ENCODE results near the gene DNER.
"Not testable (repeated sequence)": the region's sequence is repeated elsewhere in the genome, so short reads cannot be mapped to it uniquely, and the experiment has no call there.

DNER gene

DNA sequence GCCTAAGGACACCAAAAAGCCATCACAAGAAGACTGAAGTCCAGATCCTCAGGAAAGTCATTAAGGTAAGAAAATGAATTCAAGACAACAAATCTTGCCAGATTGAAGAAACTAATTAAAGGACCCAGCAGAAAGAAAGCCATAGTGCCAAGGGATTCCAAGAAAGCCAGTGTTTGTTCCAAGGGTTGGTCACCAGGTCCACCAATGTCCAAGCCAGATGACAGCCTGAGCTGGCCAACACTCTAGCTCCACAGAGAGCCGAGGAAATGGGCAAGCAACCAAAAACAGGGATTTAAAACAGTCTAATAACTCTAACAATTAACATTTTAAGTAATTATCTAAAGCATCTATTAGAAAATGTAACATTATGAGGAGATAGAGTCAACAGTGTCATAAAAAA is 49.2 kb downstream of the DNER start:
- DNase-seq: no peak

DNA sequence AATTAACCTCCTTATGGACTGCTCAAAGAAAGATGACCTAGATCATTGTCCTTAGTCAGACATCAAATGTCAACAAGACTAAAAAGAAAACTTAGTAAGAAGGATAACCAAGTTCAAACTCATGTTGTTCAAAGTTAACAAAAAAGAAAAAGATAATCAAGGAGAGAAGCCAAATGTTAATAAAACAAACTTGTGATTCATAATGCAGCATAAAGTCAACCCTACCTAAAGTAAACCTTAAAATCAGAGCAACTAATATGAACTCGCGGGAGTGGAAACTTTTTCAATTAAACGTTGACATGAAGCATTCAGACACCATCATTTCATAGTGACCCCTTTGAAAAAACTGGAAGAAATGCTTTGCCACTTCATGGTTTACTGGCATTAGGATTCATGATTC is 52.9 kb downstream of the DNER start:
- DNase-seq: no peak

DNA sequence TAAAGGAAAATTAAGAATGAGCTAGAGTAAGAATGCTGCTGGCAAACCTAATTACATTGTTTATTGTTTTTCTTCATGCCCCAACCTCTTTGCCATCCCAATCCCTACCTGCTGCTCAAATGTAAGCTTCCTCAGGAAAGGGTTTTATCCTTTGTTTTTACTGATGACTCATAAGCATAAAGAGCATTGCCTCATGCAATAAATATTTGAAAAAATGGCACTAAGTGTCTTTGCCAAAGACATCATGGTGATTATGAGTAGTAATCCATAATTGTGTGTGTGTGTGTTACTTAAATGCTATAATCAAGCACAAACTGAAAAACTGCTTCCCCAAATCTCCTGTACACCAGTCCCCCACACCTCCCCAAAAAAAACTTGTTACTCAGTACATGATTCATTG is 53.4 kb downstream of the DNER start:
- DNase-seq: no peak

DNA sequence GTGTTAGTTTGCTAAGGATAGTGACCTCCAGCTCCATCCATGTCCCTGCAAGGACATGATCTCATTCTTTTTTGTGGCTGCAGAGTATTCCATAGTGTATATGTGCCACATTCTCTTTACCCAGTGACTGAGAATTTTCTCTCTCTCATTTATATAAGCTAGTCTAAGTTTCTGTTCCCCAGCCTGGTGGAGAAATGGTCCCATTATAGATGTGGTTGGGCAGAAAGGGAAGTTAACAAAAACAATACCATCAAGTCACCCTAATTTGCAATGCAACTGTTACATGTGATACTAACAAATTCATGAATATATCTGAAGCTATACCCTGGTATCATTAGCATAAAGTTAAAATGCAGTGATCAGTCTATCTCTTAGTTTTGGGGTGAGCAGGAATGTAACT is 54.0 kb downstream of the DNER start:
- no peak for DNase-seq

DNA sequence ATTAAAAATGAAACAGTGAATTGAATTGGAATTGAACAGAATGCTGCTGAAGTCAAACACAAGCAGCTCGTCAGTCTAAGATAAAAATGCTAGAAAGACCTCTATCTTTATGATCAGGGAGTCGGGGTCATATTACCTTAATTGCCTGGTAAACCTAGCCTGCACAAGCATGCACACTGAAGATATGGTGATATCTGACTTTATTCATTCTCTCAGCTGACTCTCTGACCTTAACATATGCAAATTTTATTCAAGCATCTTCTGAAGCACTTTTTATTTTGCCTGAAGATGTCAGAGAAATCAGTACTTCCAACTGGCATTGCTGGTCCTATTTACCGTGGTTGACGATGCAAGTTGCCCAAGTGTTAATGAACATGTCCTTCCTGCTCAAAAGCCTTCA is 56.4 kb downstream of the DNER start:
- DNase-seq: no peak

DNA sequence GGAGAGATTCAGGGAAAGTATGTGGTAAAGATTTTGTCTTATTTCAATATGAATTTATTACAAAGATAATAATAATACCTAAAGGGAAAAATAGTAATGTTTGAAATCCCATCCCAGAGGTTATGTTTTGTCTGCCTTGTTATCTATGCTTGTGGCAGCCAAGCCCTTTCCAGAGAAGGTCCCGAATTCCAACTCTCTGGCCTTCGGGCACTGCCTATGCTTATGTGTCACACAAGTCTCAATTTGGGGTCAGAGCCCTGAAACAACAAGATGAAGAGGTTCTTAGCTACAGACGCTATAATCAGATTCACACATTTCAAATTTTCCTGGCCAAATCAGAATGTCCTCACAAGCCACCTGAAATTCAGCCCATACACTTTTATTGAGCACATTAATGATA is 59.9 kb downstream of the DNER start:
- no peak for DNase-seq

DNA sequence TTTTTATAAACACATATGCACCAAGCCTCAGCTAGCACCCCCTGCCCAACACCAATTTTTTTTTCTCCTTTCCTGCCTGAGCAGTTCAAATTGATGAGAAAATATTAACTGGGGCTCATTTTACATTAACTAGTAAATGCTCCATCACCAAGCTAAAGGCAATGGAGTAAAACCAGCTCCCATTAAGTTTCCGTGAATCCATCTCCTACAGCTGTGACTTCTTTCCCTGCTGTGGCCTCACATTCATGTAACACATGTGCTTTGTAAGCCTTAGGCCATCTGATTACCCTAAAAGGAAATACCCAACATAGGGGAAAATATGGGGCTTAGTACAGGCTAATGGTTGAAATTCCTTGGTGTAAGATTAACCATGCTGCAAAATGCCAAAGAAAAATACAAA is 60.8 kb downstream of the DNER start:
- no peak for DNase-seq

DNA sequence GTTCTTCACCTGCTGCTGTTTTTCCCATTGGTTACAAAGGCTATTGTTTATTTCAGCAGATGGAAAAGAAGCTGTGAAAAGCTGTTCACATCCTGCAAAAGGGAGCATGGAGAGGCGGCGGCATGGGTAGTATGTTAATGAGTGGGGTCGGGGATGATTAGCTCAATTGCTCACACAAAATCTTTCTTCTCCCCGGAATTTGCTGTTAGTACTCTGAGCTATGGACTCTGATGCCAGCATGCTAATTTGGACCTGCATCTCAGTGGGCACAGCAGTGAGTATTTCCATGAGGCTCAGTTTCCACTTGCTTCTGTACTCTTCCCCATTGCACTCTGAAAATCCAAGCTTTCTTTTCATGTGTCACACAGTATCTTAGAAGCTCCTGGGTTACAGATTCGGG is 61.6 kb downstream of the DNER start:
- no peak for DNase-seq

DNA sequence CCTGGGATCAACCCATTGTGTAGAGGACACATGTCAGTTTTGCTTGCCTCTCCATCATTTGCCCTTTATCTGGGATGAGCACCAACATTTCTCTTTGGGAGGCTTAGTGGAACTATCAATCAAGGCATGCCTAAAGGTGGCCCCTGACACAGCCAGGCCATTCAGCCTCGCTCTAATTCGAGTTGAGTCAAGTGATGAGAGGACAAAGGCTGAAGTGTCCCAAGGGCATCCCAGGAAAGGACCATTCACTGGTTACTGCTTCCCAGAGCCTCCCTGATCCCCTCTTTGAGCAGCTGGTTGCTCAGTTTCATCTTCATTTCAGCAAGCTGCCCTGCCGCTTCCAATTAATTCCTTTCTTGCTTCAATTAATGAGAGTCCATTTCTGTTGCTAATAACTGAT is 63.5 kb downstream of the DNER start:
- no peak for DNase-seq

DNA sequence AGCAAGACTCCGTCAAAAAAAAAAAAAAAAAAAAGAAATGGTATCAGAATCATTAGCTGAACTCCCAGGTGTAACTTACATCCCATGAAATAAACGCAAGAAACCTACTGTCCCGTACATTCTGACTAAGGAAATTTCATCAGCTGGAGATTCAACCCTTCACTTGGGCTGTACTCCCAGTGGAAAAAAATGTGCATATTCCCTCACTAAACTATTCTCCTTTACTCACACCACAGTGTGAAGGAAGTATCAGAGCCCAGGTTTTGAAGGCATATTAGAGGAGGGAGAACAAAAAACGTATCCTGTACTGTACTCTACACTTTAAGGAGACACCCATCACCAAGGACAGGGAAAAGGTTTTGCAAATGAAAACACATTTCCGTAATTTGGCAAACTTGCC is 64.3 kb downstream of the DNER start:
- no peak for DNase-seq

DNA sequence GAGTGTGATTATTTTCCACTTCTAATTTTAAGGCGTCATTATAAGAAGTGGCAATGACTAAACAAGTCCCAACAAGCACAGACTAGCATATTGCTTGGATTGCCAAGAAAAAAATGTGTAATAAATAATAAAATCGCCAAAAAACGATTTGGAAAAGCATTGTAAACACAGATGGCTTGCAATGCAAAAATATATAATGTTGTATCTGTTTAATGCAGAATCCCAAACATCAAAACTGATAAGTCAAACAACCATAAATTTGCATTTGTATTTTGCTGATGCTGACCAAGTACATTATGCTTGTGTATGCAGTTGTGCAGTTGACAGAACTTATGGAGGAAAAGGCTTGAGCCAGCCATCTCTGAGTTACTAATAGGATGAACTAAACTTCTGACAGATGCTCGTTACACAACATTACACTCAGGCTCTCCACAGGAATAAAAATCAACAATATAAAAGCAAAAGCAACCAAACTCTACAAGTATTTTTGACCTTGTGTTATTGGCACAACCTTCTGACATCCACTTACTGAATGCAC is 68.1 kb downstream of the DNER start:
- DNase-seq: no peak

DNA sequence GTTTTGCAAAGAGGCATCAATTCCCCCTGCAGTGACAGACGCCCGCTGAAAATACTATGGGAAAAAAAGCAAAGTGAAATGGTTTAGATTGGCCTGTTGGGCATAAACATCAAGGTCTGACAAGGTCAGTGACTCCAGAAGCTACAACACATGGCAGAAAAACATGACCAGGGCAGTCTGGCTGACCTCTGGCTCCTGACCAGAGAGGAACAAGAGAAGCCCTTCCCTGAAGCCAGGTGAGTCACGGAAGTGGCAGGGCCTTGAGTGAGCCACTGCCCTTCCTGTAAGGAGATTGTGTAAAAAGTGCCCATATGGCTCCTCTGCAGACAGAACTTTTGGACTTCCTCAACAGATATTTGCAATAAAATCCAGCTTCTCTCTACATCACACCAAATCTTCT is 72.0 kb downstream of the DNER start:
- no peak for DNase-seq

DNA sequence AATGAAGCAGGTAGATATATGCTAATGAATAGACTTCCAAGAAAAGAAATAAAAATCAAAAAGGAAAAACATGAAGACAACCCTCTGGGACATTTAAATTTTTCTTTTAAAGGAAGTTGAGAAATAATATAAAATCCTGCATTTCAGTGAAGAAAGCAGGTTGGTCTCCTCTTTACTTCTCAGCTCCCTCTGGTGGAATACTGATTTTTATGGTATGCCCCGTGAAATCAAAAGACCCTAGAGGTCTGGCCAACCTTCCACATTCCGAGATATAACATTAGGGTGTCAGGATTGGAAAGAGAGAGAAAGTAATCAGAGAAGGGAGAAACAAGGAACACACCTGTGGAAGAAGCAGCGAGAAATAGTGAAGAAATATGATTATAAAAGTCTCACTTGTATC is 72.7 kb downstream of the DNER start:
- no peak for DNase-seq

DNA sequence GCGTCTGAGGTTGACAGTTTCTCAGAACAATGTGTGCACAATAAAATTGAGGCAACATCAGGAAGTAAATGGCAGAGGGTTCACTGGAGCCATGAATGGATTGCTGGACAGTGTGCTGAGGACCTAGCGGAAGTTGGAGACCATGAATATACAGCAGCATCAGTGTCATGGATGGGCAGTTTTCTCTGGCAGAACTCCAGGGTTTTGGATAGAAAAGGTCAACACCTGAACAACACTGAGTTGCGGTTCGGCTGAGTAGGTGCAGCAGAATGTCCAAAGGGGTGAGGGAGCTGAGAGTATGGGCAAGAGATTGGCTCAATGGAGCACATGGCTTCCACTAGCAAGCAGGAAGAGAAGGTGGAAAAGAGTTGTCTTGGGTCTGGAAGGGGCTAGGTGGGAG is 73.7 kb downstream of the DNER start:
- DNase-seq: no peak

DNA sequence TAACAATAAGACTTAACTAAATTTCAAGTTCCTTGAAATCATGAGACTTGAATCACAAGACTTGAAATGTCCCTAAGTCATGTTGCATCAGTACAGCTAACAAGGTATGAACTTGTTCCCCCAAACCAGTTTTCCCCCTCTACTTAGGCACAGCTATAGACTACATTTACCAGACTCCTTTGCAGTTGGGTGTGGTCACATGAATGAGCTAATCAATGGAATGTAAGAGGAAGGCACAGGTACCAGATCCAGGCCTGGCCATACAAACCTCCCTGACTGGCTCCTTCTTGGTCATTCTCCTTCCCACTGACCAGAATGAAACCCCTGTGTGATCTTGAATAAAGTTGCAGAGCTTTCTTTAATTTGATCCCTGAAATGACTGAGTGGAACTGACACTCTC is 77.8 kb downstream of the DNER start:
- DNase-seq: no peak

DNA sequence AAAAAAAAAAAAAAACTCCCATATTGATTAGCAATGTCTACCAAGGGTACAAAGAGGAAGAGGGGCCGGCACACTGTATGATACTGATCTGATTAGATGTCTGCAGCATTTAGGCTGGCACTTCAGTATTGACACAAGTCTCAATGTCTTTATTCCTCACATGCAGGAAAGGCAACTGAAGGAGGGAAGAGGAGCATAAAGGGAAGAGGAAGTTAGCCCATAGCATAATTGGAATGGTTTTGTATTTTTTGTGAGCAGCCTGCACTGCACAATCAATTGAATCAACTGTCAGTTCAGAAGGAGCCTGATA is 79.0 kb downstream of the DNER start:
- no peak for DNase-seq

DNA sequence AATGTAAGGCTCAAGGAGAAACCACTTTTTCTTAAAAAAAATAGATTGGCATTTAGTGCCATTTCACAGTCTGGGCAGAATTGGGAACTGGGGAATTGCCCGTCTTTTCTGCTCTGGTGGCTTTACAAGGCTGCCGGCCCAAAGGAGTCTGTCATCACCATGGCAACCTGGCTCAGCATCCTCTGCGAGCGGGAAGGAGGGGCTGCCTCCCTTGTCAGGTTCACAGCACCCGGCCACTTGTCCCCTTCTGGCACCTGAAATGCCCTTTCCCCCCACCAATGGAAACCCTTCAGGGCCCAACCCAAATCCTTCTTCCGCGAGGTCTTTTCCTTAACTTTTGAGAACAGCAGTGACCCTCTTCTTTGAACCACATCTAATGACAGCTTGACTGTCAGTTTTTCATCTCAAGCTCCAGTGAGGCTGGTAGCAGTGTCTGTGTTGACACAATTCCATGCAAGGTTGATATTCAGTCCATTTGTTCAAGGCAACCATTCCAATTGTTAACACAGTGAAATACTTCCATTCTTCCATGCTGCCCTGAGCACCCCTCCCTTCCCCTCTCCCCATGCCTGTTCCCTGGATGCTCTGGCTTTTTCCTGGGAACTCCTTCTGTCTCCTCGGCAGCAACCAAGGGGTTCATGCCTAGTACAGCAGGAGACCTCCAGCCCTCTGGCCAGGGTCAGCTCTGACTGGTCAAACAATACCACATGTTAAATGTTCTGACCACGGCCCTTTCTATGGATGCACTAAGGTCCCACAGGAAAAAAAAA is 79.6 kb downstream of the DNER start:
- no peak for DNase-seq

DNA sequence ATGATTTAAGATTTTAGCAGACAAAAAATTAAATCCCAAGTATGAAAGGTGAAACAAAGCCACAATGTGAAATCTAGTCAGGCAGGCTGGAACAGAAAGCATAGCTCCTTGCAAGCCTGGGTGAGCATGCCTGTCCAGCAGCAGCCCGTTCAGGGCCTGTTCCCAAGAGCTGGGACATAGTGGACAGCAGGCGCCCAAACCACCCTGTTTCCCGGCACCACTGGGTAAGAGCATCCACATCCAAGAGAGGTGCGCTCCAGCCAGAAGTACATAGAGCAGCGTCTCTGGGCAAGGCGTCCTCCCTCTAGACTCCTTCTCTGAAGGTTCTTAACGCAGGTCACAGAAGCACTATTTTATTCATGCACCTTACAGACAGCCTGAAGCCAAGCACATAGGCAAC is 80.8 kb downstream of the DNER start:
- no peak for DNase-seq

DNA sequence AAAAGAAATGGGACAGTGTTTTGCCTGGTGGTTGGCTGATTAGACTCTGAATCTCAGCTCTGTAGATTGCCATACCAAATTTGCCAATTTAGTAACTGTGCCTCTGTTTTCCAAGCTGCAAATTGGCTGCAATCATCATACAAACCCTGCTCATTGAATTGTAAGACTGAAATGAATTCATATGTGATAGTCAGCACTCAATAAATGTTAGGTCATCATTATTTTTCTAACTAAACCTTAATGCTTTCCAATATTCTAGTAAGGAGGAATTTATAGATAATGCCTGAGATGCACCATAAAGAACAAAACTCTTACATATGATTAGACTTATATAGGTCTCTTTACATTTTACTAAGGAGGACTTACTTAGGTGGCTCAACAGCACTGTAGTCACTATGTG is 85.3 kb downstream of the DNER start:
- no peak for DNase-seq

DNA sequence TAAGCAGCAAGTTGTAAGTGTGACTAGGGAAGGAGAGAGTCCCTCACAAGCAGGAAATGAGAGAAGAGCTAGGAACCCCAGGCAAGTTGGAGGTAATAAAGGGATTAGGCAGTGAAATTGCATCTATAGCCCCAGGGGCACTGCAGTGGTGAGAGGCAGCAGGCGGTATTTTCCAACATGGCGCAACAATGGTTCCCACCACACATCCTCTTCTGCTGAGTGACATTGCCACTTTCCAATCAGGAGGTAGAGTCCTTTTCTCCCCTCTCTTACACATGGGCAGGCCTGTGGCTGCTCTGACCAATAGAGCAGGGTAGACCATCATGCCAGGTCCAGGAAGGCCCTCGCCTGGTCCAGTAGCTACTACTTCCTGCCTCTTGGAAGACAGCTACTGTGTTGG is 86.6 kb downstream of the DNER start:
- no peak for DNase-seq

DNA sequence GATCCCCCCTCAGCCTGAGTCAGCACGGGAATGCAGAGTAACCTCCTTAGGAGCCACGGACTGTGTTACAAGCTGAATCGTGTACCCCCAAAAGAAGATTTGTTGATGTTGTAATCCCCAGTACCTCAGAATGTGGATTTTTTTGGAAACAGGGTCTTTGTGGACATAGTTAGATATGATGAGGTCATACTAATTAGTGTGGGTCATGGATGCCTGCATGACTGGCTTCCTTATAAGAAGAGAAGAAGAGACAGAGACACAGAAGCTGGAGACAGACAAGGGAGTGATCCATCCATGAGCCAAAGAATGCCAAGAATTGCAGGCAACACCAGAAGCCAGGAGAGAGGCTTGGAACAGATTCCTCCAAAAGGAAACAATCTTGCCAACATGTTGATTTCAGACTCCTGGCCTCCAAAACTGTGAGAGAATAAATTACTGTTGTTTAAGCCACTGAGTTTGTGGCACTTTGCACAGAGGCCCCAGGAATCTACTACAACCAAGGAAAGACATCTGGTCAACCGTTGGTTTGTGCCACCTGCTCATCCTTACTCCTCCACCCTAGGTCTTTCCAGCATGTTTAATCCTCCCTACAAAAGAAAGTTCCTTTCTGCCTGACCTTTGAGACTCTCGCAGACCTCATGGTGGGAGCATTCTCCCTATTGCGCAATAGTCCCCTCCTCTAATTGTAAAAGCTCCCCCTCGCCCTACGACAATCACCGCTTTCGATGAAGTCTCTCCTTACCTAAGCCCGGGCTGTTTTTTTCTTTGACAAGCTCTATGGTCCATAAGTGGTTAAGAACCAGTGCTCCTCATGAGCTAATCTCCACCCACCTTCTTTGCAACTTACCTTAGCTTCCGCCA is 91.6 kb downstream of the DNER start:
- DNase-seq: no peak

DNA sequence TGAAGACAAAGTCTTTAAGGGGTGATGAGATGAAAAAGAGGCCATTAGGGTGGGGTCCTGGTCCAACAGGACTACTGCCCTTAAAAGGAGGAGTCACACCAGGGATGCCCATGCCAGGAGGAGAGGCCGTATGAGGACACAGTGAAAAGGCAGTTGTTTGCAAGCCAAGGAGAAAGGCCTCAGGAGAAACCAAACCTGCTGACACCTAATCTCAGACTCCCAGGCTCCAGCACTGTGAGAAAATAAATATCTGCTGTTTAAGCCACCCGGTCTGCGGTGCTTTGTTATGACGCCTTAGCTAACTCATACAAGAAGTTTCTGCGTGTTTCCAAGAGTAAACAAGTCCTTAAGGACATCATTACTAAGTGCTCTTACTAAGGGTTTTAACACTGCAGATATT is 93.6 kb downstream of the DNER start:
- no peak for DNase-seq

DNA sequence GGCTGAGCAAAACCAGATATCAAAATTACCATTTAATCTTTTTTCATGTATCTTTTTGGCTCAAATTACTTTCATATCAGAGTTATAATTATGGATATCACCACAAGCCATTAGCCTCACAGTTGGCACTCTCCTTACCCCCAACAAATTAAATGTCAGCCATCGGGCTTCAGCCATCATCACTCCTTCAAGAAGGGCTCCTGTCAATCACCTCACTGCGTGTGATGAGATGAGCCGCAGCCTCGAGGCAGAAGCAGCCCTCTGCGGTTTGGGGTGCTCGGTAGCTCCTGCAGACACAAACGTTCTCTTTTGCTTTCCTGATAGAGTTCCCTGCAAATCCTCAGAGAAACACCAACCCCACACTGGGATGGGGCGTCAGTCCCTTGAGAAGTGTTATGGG is 94.1 kb downstream of the DNER start:
- DNase-seq: no peak

DNA sequence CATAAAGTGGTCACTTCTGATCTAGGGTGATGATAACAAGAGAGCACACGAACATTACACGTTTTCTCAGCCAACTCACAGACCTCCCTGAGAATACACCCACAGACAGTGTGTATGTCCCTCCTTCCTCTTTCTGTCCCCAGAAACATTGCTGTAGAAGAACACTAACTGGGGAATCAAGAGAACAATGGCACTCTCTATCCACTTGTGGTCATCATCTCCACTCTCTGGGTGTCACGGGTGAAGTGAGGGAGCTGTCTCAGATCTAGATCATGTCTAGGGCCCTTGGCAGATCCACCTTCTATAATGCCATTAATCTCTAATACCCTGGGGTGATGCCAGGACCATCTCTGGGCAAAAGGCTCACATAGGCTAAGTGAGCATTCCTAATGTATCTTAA is 97.9 kb downstream of the DNER start:
- no peak for DNase-seq

DNA sequence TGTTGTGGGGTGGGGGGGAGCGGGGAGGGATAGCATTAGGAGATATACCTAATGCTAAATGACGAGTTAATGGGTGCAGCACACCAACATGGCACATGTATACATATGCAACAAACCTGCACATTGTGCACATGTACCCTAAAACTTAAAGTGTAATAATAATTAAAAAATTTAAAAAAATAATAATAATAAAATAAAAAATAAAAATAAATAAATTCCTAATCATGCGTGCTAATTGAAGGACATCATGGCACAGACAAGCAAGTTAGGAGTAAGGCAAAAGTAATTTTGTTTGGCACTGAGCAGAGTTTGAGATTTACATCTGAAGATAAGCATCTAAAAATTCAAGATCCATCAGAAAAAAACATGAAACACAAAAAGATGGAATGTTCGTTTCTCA is 100.3 kb downstream of the DNER start:
- DNase-seq: not testable (repeated sequence)

Measured in activated naive CD4-positive, alpha-beta T cell treated with Interleukin-2 at 50 U/mL for 16 hours (primary cell).